Panc1 (cell line): ENCODE results near the gene PCDH8. TPM values are rescaled to one million over a fixed set of nuclear protein-coding genes. Genes with fewer than 3 reads are reported as not detected.

Source experiments
- ATAC-seq: fragments of 200-7000 bp; cut with Tn5 transposase; 2 replicates; pipeline ENCODE4 v1.9.1; 2020; ENCODE audit warnings: mild to moderate bottlenecking, moderate library complexity
- BruUV-seq: library from RNA; stranded (reverse); fragments of 400-500 nt; replicated peaks from 2 replicates; lab custom pipeline; 2021; lab: Mats Ljungman, UMichigan
- CTCF ChIA-PET: fragments of 300-600 bp; sonication (Branson Sonifier 250); formaldehyde crosslinking; loops from one replicate; lab custom pipeline; 2022; ENCODE audit warnings: antibody characterized with exemption; lab: Charles Lee
- POLR2A ChIA-PET: fragments of 300-600 bp; sonication (Branson Sonifier 250); formaldehyde crosslinking; loops from one replicate; lab custom pipeline; 2022; ENCODE audit warnings: antibody characterized with exemption; lab: Charles Lee
- DNase-seq: peaks from one replicate; pipeline ENCODE4 v3.0.0-alpha.2; 2010; ENCODE audit warnings: low read depth, low spot score
- H3K27ac ChIP-seq: 2 replicates; pipeline ENCODE4 v1.5.1; 2011; ENCODE audit warnings: mild to moderate bottlenecking, low read length, inconsistent platforms
- H3K27me3 ChIP-seq: fragments of 200-500 bp; sonication (Bioruptor generic); 2 replicates; pipeline ENCODE4 v1.6.0; 2014; ENCODE audit warnings: low read length, inconsistent platforms; ENCODE audit not compliant: control insufficient read depth, insufficient read depth
- H3K36me3 ChIP-seq: fragments of 200-500 bp; sonication (Bioruptor generic); 2 replicates; pipeline ENCODE4 v1.5.1; 2014; ENCODE audit warnings: inconsistent platforms, mild to moderate bottlenecking, low read length, moderate library complexity; ENCODE audit not compliant: control insufficient read depth, insufficient read depth
- H3K4me1 ChIP-seq: 2 replicates; pipeline ENCODE4 v1.5.1; 2011; ENCODE audit warnings: inconsistent platforms, mild to moderate bottlenecking, low read length, moderate library complexity; ENCODE audit not compliant: control insufficient read depth, insufficient read depth
- H3K4me3 ChIP-seq, 2 experiments: 2 replicates each; pipeline ENCODE4 v1.5.1; 2011 to 2012; ENCODE audit warnings: low read depth in 2 of 2, low read length in 2 of 2, mild to moderate bottlenecking in 2 of 2, inconsistent platforms in 1 of 2, moderate library complexity in 1 of 2
- H3K9me3 ChIP-seq: fragments of 200-500 bp; sonication (Bioruptor generic); 2 replicates; pipeline ENCODE4 v1.5.1; 2014; ENCODE audit warnings: low read depth, mild to moderate bottlenecking, inconsistent platforms, low read length, moderate library complexity; ENCODE audit not compliant: control insufficient read depth, insufficient read depth
- CTCF ChIP-seq: fragments of 450-650 bp; IDR thresholded peaks from 2 replicates; pipeline ENCODE4 v1.5.1; 2017; ENCODE audit warnings: mild to moderate bottlenecking
- POLR2AphosphoS5 ChIP-seq: IDR thresholded peaks from 2 replicates; pipeline ENCODE4 v1.6.1; 2012; ENCODE audit warnings: mild to moderate bottlenecking, low read depth, low read length, moderate library complexity
- REST ChIP-seq, 2 experiments: IDR thresholded peaks; 2 replicates each; pipeline ENCODE4 v1.6.1; 2011 to 2012; ENCODE audit warnings: low read depth in 2 of 2, control low read depth in 1 of 2, low read length in 1 of 2, mild to moderate bottlenecking in 1 of 2, moderate library complexity in 1 of 2; ENCODE audit not compliant: insufficient read depth in 1 of 2
- SIN3A ChIP-seq: IDR thresholded peaks from 2 replicates; pipeline ENCODE4 v1.6.1; 2012; ENCODE audit warnings: low read depth, mild to moderate bottlenecking, low read length, moderate library complexity, borderline replicate concordance; ENCODE audit not compliant: insufficient read depth
- TCF7L2 ChIP-seq: IDR thresholded peaks from 2 replicates; pipeline ENCODE4 v1.6.1; 2011; ENCODE audit warnings: mild to moderate bottlenecking, low read depth, low read length, inconsistent platforms
- in situ Hi-C: cut with HindIII; loops from 2 replicates; pipeline ENCODE4 v1.10.0; 2016; ENCODE audit warnings: low sequenced_read_pairs, low pct_unique_long_range_greater_than_20kb
- intact Hi-C: fragments of 100-400 bp; cut with micrococcal nuclease; formaldehyde crosslinking; loops from one replicate; pipeline ENCODE4 v1.10.0; 2022; ENCODE audit not compliant: unreplicated experiment
- total RNA-seq: library from RNA; stranded (reverse); gene quantifications from one replicate; pipeline ENCODE4 v1.2.1, GENCODE V29; 2021; ENCODE audit not compliant: unreplicated experiment

Gene PCDH8
- total RNA-seq, 1 experiment from 2014 or later = not detected

DNA sequence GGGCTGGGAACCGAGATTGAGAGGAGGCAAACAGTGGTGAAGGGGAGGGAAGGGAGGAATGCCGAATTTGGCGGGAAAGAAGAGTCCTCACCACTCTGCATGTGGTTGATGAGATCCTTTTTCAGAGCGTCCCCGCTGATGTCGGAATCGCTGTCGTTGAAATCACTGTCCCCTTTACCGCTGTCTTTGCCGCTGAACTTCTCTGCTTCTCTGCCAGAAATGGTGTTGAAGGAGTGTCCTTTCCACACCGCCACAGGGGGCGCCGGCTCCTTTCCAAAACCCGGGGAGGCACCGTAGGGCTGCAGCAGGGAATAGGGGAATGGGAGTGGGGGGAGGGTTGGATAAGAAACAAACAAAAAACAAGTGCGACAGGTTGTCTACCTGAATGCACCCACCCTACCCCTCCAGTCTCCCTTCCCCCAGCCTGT lies 3.1 kb downstream of the PCDH8 start:
- no peaks in the 10 kb centered on the region for H3K9me3 ChIP-seq
- BruUV-seq = no TSS peak
- peaks cover 8% of the 10 kb centered on the region for H3K27me3 ChIP-seq
- POLR2A ChIA-PET = no interaction called here
- intact Hi-C loops (no loop called here), in situ Hi-C loops (no loop called here)
- no peaks in the 10 kb centered on the region for H3K36me3 ChIP-seq
- H3K27ac ChIP-seq = no peak overlapping the region
- no peak overlapping the region for H3K4me3 ChIP-seq
- CTCF ChIA-PET = no interaction called here
- DNase-seq (no peak), ATAC-seq (no peak)
- no peaks in the 10 kb centered on the region for H3K4me1 ChIP-seq
- TF ChIP-seq CTCF (no peak; the same call in 1 of the 2 replicates), TCF7L2 (no peak), SIN3A (no peak), POLR2AphosphoS5 (no peak), REST (IDR thresholded peaks at IDR 0.05; ENCODE audit: insufficient read depth in 1 of 2, low read depth in 2 of 2, low read length in 1 of 2) (no peak)

DNA sequence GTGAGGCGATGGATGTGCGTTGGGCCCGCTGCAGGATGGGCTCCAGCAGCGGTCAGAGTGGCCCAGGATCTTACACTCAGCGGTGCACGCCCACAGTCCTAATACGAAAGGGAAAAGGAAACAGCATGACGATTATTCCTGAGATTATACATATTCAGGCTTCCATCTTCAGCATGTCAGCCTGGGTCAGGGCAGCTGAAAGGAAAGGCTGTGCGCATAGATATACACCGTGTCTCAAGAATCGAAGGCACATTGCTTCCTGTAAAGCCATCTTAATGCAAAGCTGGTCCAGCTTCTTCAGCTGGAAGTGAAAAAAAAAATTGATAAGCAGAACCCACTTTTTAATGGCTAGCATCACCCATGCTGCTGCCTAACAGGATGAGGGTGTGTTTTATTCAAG lies 3.6 kb downstream of the PCDH8 start:
- no TSS peak for BruUV-seq
- POLR2A ChIA-PET = no interaction called here

More for the DNA sequence above, 3.6 kb downstream of the PCDH8 start:
- CTCF ChIA-PET = no interaction called here
- ATAC-seq = no peak
- H3K4me3 ChIP-seq = no peak overlapping the region
- no peaks in the 10 kb centered on the region for H3K4me1 ChIP-seq
- H3K27ac ChIP-seq = no peak overlapping the region
- no peak for TF ChIP-seq REST (IDR thresholded peaks at IDR 0.05; ENCODE audit: insufficient read depth in 1 of 2, low read depth in 2 of 2, low read length in 1 of 2)
- no peak for TF ChIP-seq CTCF
- TF ChIP-seq POLR2AphosphoS5 = no peak
- TF ChIP-seq TCF7L2 = no peak
- TF ChIP-seq SIN3A = no peak
- in situ Hi-C loops (no loop called here), intact Hi-C loops (no loop called here)
- no peaks in the 10 kb centered on the region for H3K36me3 ChIP-seq
- peaks cover 8% of the 10 kb centered on the region for H3K27me3 ChIP-seq
- H3K9me3 ChIP-seq = no peaks in the 10 kb centered on the region
- no peak for DNase-seq
